Neural progenitor cell (in vitro differentiated cells): ENCODE data around the gene LONRF2. TPM values are rescaled to one million over a fixed set of nuclear protein-coding genes. Genes with fewer than 3 reads are reported as not detected.
"Not testable (repeated sequence)": the region's sequence is repeated elsewhere in the genome, so short reads cannot be mapped to it uniquely, and the experiment has no call there.

Experiments used
- DNase-seq: peaks from one replicate; pipeline ENCODE4 v3.0.0-alpha.2; 2016; ENCODE audit warnings: low spot score
- H2AFZ ChIP-seq: fragments of 200-600 bp; sonication (generic); replicated peaks from 2 replicates; pipeline ENCODE4 v1.6.1; 2016; ENCODE audit warnings: antibody characterized with exemption
- H3F3A ChIP-seq: fragments of 200-600 bp; sonication (generic); 2 replicates; pipeline ENCODE4 v1.6.1; 2016; ENCODE audit warnings: antibody characterized with exemption, low read depth
- H3K27ac ChIP-seq: fragments of 200-600 bp; sonication (generic); 2 replicates; pipeline ENCODE4 v1.5.1; 2016; ENCODE audit warnings: mild to moderate bottlenecking
- H3K27me3 ChIP-seq: fragments of 200-600 bp; sonication (generic); 2 replicates; pipeline ENCODE4 v1.6.1; 2016; ENCODE audit warnings: mild to moderate bottlenecking, moderate library complexity
- H3K36me3 ChIP-seq: fragments of 200-600 bp; sonication (generic); 2 replicates; pipeline ENCODE4 v1.5.1; 2016
- H3K4me1 ChIP-seq: fragments of 200-600 bp; sonication (generic); 2 replicates; pipeline ENCODE4 v1.6.1; 2016; ENCODE audit warnings: mixed run types
- H3K4me2 ChIP-seq: fragments of 200-600 bp; sonication (generic); 2 replicates; pipeline ENCODE4 v1.6.1; 2016
- H3K4me3 ChIP-seq: fragments of 200-600 bp; sonication (generic); 2 replicates; pipeline ENCODE4 v1.5.1; 2016
- H3K79me2 ChIP-seq: fragments of 200-600 bp; sonication (generic); 2 replicates; pipeline ENCODE4 v1.6.1; 2016; ENCODE audit warnings: low read depth
- H3K9ac ChIP-seq: fragments of 200-600 bp; sonication (generic); 2 replicates; pipeline ENCODE4 v1.6.1; 2016
- H3K9me3 ChIP-seq: fragments of 200-600 bp; sonication (generic); 2 replicates; pipeline ENCODE4 v1.5.1; 2016; ENCODE audit warnings: low read depth
- H4K20me1 ChIP-seq: fragments of 200-600 bp; sonication (generic); 2 replicates; pipeline ENCODE4 v1.6.1; 2016; ENCODE audit warnings: low read depth
- H3K27ac Mint-ChIP-seq: 3 replicates; pipeline ENCODE4 v1.8.0; 2021; ENCODE audit warnings: mixed read lengths
- H3K27me3 Mint-ChIP-seq: 2 replicates; pipeline ENCODE4 v1.8.0; 2022; ENCODE audit warnings: low read depth, mild to moderate bottlenecking, inconsistent platforms, moderate library complexity, mixed read lengths; ENCODE audit not compliant: insufficient read depth
- H3K36me3 Mint-ChIP-seq: 3 replicates; pipeline ENCODE4 v1.8.0; 2021; ENCODE audit warnings: mixed read lengths
- H3K4me1 Mint-ChIP-seq: 3 replicates; pipeline ENCODE4 v1.8.0; 2021; ENCODE audit warnings: mixed read lengths
- H3K4me3 Mint-ChIP-seq: 3 replicates; pipeline ENCODE4 v1.8.0; 2021; ENCODE audit warnings: mild to moderate bottlenecking, moderate library complexity, mixed read lengths
- H3K9me3 Mint-ChIP-seq: 3 replicates; pipeline ENCODE4 v1.8.0; 2020; ENCODE audit warnings: mixed read lengths
- EZH2 ChIP-seq: fragments of 200-600 bp; sonication (generic); IDR thresholded peaks from 2 replicates; pipeline ENCODE4 v1.6.1; 2017; ENCODE audit warnings: antibody characterized with exemption, mild to moderate bottlenecking, moderate library complexity
- EZH2phosphoT487 ChIP-seq: fragments of 200-600 bp; sonication (generic); IDR thresholded peaks from 2 replicates; pipeline ENCODE4 v1.6.1; 2017; ENCODE audit warnings: antibody characterized with exemption
- total RNA-seq: library from RNA; depleted of rRNA; stranded (reverse); fragments of >200 nt; gene quantifications from 2 replicates; pipeline ENCODE4 v1.2.3, GENCODE V29; 2015; ENCODE audit warnings: low replicate concordance
- TF ChIP-seq, protein P1 (sequence below): fragments of 200-600 bp; sonication (generic); IDR thresholded peaks from 2 replicates; pipeline ENCODE4 v1.5.1; 2017; ENCODE audit warnings: antibody characterized with exemption, mild to moderate bottlenecking

LONRF2 gene
- total RNA-seq, 1 donor from 2014 or later = 0.37 TPM

DNA sequence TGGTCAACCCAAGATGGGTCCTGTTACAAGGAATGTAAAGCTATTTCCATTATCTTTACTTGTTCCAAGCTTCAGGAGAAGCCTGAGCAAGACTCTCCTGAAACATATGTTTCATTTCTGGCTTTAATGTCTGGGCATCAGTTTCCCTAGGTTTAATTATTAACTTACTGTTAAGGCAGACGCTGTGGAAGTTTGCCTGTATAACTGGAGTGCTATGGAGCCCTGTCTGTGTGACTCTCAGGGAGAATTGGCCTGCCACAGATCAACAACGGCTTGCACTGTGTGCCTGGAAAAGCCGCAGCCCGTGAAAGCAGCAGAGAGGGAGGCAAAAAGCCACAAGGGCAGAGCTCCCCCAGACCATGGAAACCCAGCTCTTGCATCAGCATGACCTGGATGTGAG, 22.1 kb upstream of the LONRF2 start:
- Histone ChIP-seq H3K27ac (no peak overlapping the region), H3K4me2 (no peak overlapping the region), H3K4me1 (no peaks in the 10 kb centered on the region), H4K20me1 (no peaks in the 10 kb centered on the region), H2AFZ (no peak overlapping the region), H3K36me3 (no peaks in the 10 kb centered on the region), H3K9ac (no peak overlapping the region), H3K4me3 (no peak overlapping the region), H3F3A (no peaks in the 10 kb centered on the region), H3K9me3 (no peaks in the 10 kb centered on the region), H3K27me3 (no peaks in the 10 kb centered on the region), H3K79me2 (no peaks in the 10 kb centered on the region)
- TF ChIP-seq EZH2phosphoT487 = no peak
- TF ChIP-seq, protein P1, sequence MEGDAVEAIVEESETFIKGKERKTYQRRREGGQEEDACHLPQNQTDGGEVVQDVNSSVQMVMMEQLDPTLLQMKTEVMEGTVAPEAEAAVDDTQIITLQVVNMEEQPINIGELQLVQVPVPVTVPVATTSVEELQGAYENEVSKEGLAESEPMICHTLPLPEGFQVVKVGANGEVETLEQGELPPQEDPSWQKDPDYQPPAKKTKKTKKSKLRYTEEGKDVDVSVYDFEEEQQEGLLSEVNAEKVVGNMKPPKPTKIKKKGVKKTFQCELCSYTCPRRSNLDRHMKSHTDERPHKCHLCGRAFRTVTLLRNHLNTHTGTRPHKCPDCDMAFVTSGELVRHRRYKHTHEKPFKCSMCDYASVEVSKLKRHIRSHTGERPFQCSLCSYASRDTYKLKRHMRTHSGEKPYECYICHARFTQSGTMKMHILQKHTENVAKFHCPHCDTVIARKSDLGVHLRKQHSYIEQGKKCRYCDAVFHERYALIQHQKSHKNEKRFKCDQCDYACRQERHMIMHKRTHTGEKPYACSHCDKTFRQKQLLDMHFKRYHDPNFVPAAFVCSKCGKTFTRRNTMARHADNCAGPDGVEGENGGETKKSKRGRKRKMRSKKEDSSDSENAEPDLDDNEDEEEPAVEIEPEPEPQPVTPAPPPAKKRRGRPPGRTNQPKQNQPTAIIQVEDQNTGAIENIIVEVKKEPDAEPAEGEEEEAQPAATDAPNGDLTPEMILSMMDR = no peak
- TF ChIP-seq EZH2 = no peak
- DNase-seq = no peak
- H3K36me3 Mint-ChIP-seq = no peaks in the 10 kb centered on the region
- H3K9me3 Mint-ChIP-seq = peaks cover 17% of the 10 kb centered on the region
- no peaks in the 10 kb centered on the region for H3K27me3 Mint-ChIP-seq
- no peak overlapping the region for H3K27ac Mint-ChIP-seq
- no peaks in the 10 kb centered on the region for H3K4me1 Mint-ChIP-seq
- no peak overlapping the region for H3K4me3 Mint-ChIP-seq

DNA sequence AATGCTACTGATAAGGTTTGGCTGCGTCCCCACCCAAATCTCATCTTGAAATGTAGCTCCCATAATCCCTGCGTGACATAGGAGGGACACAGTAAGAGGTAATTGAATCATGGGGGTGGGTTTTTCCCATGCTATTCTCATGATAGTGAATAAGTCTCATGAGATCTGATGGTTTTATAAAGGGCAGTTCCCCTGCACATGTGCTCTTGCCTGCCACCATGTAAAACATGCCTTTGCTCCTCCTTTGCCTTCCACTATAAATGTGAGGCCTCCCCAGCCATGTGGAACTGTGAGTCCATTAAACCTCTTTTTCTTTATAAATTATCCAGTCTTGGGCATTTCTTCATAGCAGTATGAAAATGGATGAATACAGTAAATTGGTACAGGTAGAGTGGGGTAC, 20.2 kb upstream of the LONRF2 start:
- H3F3A ChIP-seq, H3K27ac ChIP-seq, H3K4me1 Mint-ChIP-seq, H3K27me3 Mint-ChIP-seq, DNase-seq, H3K27ac Mint-ChIP-seq, H3K36me3 Mint-ChIP-seq, H3K4me3 ChIP-seq, H3K9me3 ChIP-seq, H3K79me2 ChIP-seq, H3K27me3 ChIP-seq, H3K4me2 ChIP-seq, H3K4me3 Mint-ChIP-seq, H4K20me1 ChIP-seq, H3K4me1 ChIP-seq, H3K36me3 ChIP-seq, H3K9ac ChIP-seq, H2AFZ ChIP-seq: not testable (repeated sequence)
- peaks cover 15% of the 10 kb centered on the region for H3K9me3 Mint-ChIP-seq

DNA sequence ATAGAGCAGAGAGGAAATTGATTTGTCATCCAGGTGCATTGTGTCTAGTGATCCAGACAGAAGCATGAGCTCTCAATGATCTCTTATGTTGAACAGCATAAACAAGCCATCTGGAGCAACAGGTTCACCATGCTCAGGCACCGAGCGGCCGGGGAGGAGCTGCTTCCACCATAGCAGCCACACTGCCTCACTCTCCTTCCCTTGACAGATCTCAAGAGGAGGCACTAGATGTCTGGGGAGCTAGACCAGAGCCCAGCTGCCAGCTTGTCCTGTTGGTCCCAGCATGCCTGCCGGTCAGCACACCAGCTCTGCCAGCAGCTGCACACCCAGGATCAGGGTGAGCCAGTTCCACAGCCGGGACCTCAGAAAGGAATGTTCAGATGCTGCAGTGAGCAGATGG, 17.5 kb upstream of the LONRF2 start:
- Mint-ChIP-seq H3K4me1 (no peaks in the 10 kb centered on the region), H3K9me3 (peaks cover 15% of the 10 kb centered on the region), H3K27me3 (no peaks in the 10 kb centered on the region), H3K27ac (no peak overlapping the region), H3K36me3 (no peaks in the 10 kb centered on the region), H3K4me3 (no peak overlapping the region)
- H3F3A ChIP-seq = no peaks in the 10 kb centered on the region
- no peaks in the 10 kb centered on the region for H4K20me1 ChIP-seq
- no peak overlapping the region for H3K9ac ChIP-seq
- H3K4me2 ChIP-seq = no peak overlapping the region
- no peaks in the 10 kb centered on the region for H3K27me3 ChIP-seq
- TF ChIP-seq, protein P1 = no peak
- TF ChIP-seq EZH2 = no peak
- TF ChIP-seq EZH2phosphoT487 = no peak
- H3K36me3 ChIP-seq = no peaks in the 10 kb centered on the region
- H3K4me3 ChIP-seq = no peak overlapping the region
- H3K9me3 ChIP-seq = no peaks in the 10 kb centered on the region
- no peak for DNase-seq
- H2AFZ ChIP-seq = no peak overlapping the region
- H3K4me1 ChIP-seq = no peaks in the 10 kb centered on the region
- no peak overlapping the region for H3K27ac ChIP-seq
- no peaks in the 10 kb centered on the region for H3K79me2 ChIP-seq

DNA sequence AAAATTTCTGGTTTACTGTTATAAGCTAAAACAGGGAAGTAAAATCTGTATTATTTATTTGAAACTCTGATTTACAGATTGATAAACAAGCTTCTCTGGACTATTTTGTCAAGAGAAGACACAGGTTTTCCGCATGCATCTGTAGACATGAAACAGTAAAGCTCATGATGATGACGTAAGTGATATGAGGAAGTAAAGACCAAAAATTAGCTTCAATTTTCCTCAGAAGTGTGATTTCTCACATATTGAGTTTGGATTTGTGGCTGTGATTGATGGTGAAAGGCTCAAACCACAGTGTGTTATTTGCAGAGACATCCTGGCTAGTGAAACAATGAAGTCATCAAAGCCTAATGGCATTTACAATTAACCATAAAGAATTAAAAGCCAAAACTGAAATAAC, 12.6 kb upstream of the LONRF2 start:
- no peaks in the 10 kb centered on the region for H3K27me3 ChIP-seq
- H3K4me3 ChIP-seq = no peak overlapping the region
- TF ChIP-seq, protein P1 = no peak
- TF ChIP-seq EZH2 = no peak
- TF ChIP-seq EZH2phosphoT487 = no peak
- Mint-ChIP-seq H3K27me3 (no peaks in the 10 kb centered on the region), H3K4me1 (no peaks in the 10 kb centered on the region), H3K9me3 (peaks cover 6% of the 10 kb centered on the region), H3K4me3 (no peak overlapping the region), H3K36me3 (no peaks in the 10 kb centered on the region), H3K27ac (no peak overlapping the region)
- H4K20me1 ChIP-seq = no peaks in the 10 kb centered on the region
- no peaks in the 10 kb centered on the region for H3K9me3 ChIP-seq
- H3K4me2 ChIP-seq = no peak overlapping the region
- no peaks in the 10 kb centered on the region for H3K36me3 ChIP-seq
- no peak overlapping the region for H3K9ac ChIP-seq
- no peak for DNase-seq
- H3K4me1 ChIP-seq = no peaks in the 10 kb centered on the region
- no peaks in the 10 kb centered on the region for H3F3A ChIP-seq
- H3K27ac ChIP-seq = no peak overlapping the region
- no peaks in the 10 kb centered on the region for H3K79me2 ChIP-seq
- H2AFZ ChIP-seq = no peak overlapping the region
